ENCODE measurements around the gene GXYLT1.
"Not testable (repeated sequence)": the region's sequence is repeated elsewhere in the genome, so short reads cannot be mapped to it uniquely, and the experiment has no call there.

GXYLT1 gene

DNA sequence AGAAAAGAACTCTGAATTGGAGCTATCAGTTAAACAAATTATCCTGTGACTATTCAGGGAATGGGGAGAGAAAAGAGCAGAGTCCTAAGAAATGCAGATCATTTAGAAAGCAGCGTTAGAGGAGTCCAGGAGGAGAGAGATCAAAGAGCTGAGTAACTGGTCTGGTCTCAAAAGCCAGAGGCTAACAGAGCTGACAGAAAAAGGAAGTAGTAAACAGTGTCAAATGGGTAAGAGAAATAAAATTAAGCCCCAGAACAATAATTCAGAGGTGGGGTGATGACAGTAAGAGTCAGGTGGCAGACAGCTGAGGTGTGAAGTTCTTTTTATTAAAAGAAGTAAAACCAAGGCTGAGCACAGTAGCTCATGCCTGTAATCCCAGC, 19.3 kb downstream of the GXYLT1 start:
- peaks cover 12 to 55% (median 26%) of the 10 kb centered on the region in 11 experiments; a peak in 21 of 22 replicates for H4K20me1 ChIP-seq
- H3K27ac ChIP-seq: no peak overlapping the region
- H3K4me1 ChIP-seq: peaks cover 11 to 14% (median 13%) of the 10 kb centered on the region in 10 experiments; a peak in 19 of 20 replicates
- peaks cover 0 to 18% (median 3%) of the 10 kb centered on the region in 11 experiments; a peak in 6 of 22 replicates for H3K9me3 ChIP-seq (replicated peaks in 1 of 11)
- H3K27me3 ChIP-seq: no peaks in the 10 kb centered on the region
- H3K9ac ChIP-seq: no peak overlapping the region
- peaks cover 0 to 28% (median 13%) of the 10 kb centered on the region in 11 experiments; a peak in 15 of 22 replicates for H3K36me3 ChIP-seq
- H3K4me3 ChIP-seq: no peak overlapping the region
- H3K4me2 ChIP-seq: peak overlapping the region in 9 of 11 experiments; percentile 1 to 44 (median 15); a peak in 12 of 22 replicates
- TF ChIP-seq Cebpa-rat (IDR thresholded peaks at IDR 0.05): no peak

- H3K36me3 ChIP-seq: peaks cover 0 to 28% (median 13%) of the 10 kb centered on the region in 11 experiments; a peak in 15 of 22 replicates
- no peak overlapping the region for H3K4me3 ChIP-seq
- peaks cover 10 to 13% (median 12%) of the 10 kb centered on the region in 10 experiments; a peak in 19 of 20 replicates for H3K4me1 ChIP-seq
- peak overlapping the region in 9 of 11 experiments; percentile 1 to 44 (median 15); a peak in 13 of 22 replicates for H3K4me2 ChIP-seq
- no peak overlapping the region for H3K27ac ChIP-seq
- TF ChIP-seq Cebpa-rat (IDR thresholded peaks at IDR 0.05): no peak
- no peaks in the 10 kb centered on the region for H3K27me3 ChIP-seq
- peaks cover 12 to 50% (median 23%) of the 10 kb centered on the region in 11 experiments; a peak in 20 of 22 replicates for H4K20me1 ChIP-seq
- H3K9ac ChIP-seq: no peak overlapping the region
- H3K9me3 ChIP-seq (replicated peaks in 1 of 11): peaks cover 0 to 18% (median 3%) of the 10 kb centered on the region in 11 experiments; a peak in 6 of 22 replicates
These were observed 19.8 kb downstream of the GXYLT1 start for GRCh38 chr12:42124764-42125387.

DNA sequence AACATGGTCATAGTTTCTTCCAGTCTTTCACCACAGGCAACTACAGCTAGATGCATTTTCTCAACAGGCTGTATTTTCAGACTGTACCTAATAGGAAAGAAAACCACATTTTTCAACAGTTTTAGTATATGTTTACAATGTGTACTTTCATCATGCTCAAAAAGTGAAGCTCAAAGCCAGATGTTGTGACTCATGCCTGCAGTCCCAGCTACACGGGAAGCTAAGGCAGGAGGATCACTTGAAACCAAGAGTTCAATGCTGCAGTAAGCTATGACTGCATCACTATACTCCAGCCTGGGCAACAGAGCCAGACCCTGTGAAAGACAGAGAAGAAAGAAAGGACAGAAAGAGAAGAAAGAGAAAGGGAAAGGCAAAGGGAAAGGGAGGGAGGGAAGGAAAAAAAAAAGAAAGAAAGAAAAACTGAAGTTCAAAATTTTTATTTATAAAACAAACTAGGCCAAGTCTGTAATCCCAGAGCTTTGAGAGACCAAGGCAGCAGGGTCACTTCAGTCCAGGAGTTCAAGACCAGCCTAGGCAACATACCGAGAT, 25.5 kb downstream of the GXYLT1 start:
- Histone ChIP-seq H3K4me2 (no peak overlapping the region), H3K9ac (no peak overlapping the region), H3K27ac (no peak overlapping the region), H3K9me3 (replicated peaks in 1 of 11) (peaks cover 0 to 33% (median 19%) of the 10 kb centered on the region in 11 experiments; a peak in 15 of 22 replicates), H3K27me3 (no peaks in the 10 kb centered on the region), H3K4me1 (no peaks in the 10 kb centered on the region), H3K4me3 (no peak overlapping the region), H3K36me3 (peaks cover 20 to 51% (median 36%) of the 10 kb centered on the region in 11 experiments; a peak in 21 of 22 replicates), H4K20me1 (peaks cover 0 to 3% (median 0%) of the 10 kb centered on the region in 11 experiments; a peak in 1 of 22 replicates)
- no peak for TF ChIP-seq Cebpa-rat (IDR thresholded peaks at IDR 0.05)

DNA sequence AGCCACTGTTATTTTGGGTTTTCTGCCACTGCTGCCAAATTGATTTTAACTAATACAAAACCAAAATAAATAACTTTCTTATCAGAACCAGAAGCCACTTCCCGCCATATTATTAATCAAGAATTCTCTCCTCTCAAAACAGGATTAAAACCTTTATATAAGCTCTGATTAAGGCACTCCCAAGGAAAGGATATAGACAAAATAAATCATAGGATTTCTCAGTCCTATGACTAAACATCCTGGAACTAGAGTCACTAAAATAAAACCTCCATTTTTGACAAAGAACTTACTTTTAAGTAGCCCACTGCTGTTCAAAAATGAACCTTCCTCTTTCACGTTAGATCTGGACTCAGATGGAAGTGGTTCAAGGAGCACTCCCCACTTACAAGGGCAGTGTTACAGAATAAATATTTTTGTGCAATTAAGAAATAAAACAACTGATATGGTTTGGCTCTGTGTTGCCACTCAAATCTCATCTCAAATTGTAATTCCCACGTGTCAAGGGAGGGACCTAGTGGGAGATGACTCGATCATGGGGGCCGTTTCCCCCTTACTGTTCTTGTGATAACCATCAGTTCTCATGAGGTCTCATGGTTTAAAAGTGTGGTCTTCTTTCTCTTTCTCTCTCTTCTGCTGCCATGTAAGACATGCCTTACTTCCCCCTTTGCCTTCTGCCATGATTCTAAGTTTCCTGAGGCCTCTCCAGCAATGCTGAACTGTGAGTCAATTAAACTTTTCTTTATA, 26.4 kb downstream of the GXYLT1 start:
- H3K4me2 ChIP-seq: no peak overlapping the region
- H3K36me3 ChIP-seq: peaks cover 20 to 53% (median 36%) of the 10 kb centered on the region in 11 experiments; a peak in 21 of 22 replicates

GRCh38 chr12:42109031-42109430, 35.6 kb downstream of the GXYLT1 start:
- Histone ChIP-seq H3K4me3 (no peak overlapping the region), H3K27ac (no peak overlapping the region), H4K20me1 (no peaks in the 10 kb centered on the region; a peak in 1 of 22 replicates), H3K9me3 (replicated peaks in 1 of 11) (peaks cover 9 to 23% (median 17%) of the 10 kb centered on the region in 11 experiments), H3K4me1 (peaks cover 0 to 13% (median 2%) of the 10 kb centered on the region in 10 experiments; a peak in 6 of 20 replicates), H3K36me3 (peaks cover 11 to 64% (median 30%) of the 10 kb centered on the region in 11 experiments), H3K9ac (no peak overlapping the region), H3K4me2 (no peak overlapping the region), H3K27me3 (no peaks in the 10 kb centered on the region)
- no peak for TF ChIP-seq Cebpa-rat (IDR thresholded peaks at IDR 0.05)

More for the DNA sequence above, 26.4 kb downstream of the GXYLT1 start:
- Histone ChIP-seq H3K27me3 (no peaks in the 10 kb centered on the region), H4K20me1 (peaks cover 0 to 3% (median 0%) of the 10 kb centered on the region in 11 experiments; a peak in 1 of 22 replicates), H3K4me3 (no peak overlapping the region), H3K27ac (no peak overlapping the region), H3K9me3 (replicated peaks in 1 of 11) (peaks cover 0 to 37% (median 22%) of the 10 kb centered on the region in 11 experiments; a peak in 15 of 22 replicates), H3K9ac (no peak overlapping the region), H3K4me1 (no peaks in the 10 kb centered on the region)
- TF ChIP-seq Cebpa-rat (IDR thresholded peaks at IDR 0.05): no peak

DNA sequence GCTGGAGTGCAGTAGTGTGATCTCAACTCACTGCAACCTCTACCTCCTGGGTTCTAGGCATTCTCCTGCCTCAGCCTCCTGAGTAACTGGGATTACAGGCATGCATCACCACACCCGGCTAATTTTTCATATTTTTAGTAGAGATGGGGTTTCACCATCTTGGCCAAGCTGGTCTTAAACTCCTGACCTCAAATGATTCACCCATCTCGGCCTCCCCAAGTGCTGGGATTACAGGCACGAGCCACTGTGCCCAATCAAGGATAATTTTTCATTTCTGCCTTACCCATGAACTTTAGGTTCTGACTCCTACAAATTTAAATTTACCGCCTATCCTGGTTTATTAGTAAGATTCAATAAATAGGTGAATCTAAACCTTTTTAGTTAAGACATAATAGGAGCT, 37.9 kb downstream of the GXYLT1 start:
- not testable (repeated sequence) for H3K4me3 ChIP-seq, H3K4me2 ChIP-seq, H4K20me1 ChIP-seq, H3K27ac ChIP-seq, H3K9ac ChIP-seq, H3K27me3 ChIP-seq
- Histone ChIP-seq H3K9me3 (replicated peaks in 1 of 11) (peaks cover 4 to 11% (median 5%) of the 10 kb centered on the region in 11 experiments; a peak in 18 of 22 replicates), H3K36me3 (peaks cover 5 to 54% (median 23%) of the 10 kb centered on the region in 11 experiments; a peak in 21 of 22 replicates), H3K4me1 (peaks cover 0 to 13% (median 2%) of the 10 kb centered on the region in 10 experiments; a peak in 6 of 20 replicates)

GRCh38 chr12:42104784-42105183, 39.9 kb downstream of the GXYLT1 start:
- Histone ChIP-seq H3K4me2 (no peak overlapping the region), H3K4me3 (no peak overlapping the region), H4K20me1 (no peaks in the 10 kb centered on the region; a peak in 1 of 22 replicates), H3K36me3 (peaks cover 5 to 38% (median 17%) of the 10 kb centered on the region in 11 experiments; a peak in 20 of 22 replicates), H3K9ac (no peak overlapping the region), H3K27ac (0 out of 22 replicates have a peak overlapping the region, but pooled peaks of 1 of the 11 experiments have one; percentile 9), H3K4me1 (peaks cover 0 to 13% (median 2%) of the 10 kb centered on the region in 10 experiments; a peak in 6 of 20 replicates), H3K27me3 (no peaks in the 10 kb centered on the region), H3K9me3 (replicated peaks in 1 of 11) (no peaks in the 10 kb centered on the region)
- TF ChIP-seq Cebpa-rat (IDR thresholded peaks at IDR 0.05): no peak

DNA sequence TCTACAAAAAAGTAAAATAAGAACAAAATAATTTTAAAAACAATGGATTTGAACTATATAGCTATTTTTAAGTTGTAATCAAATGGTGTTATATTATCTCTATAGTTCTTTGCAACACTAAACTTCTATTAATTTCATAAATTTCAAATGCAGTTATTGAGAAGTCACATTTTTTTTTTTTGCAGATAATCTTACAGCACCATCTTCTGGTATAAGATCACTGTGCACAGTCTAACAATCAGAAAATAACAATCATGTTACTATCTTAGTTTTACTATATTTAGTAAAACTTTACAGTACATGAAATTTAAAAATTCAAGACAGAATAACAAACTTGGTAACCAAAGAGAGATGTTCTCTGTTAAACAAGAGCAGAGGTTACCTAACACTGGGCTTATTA, 40.6 kb downstream of the GXYLT1 start:
- Histone ChIP-seq H3K27me3 (no peaks in the 10 kb centered on the region), H3K4me1 (peaks cover 0 to 13% (median 2%) of the 10 kb centered on the region in 10 experiments; a peak in 6 of 20 replicates), H3K4me2 (no peak overlapping the region), H3K9ac (no peak overlapping the region), H4K20me1 (no peaks in the 10 kb centered on the region; a peak in 1 of 22 replicates), H3K9me3 (replicated peaks in 1 of 11) (no peaks in the 10 kb centered on the region), H3K27ac (no peak overlapping the region), H3K36me3 (peaks cover 4 to 41% (median 21%) of the 10 kb centered on the region in 11 experiments; a peak in 20 of 22 replicates), H3K4me3 (no peak overlapping the region)
- TF ChIP-seq Cebpa-rat (IDR thresholded peaks at IDR 0.05): no peak
